Measurements from ENCODE around the gene VRK1. TPM values are rescaled to one million over a fixed set of nuclear protein-coding genes. Genes with fewer than 3 reads are reported as not detected.

Gene VRK1
- total and polyA plus RNA-seq, 10 of the 15 experiments (the other 5 are each of a cell fraction or from before 2014, with no cell fraction given), result 50.9 to 137 (median 84.7) TPM

- TF ChIP-seq NKRF (conservative IDR thresholded peaks at IDR 0.05) (no peak), SMAD5 (IDR thresholded peaks at IDR 0.05; ENCODE audit: low read depth) (no peak)
These were observed 91.9 kb downstream of the VRK1 start (continued) for GRCh38 chr14:96889091-96889490.

- H3K27me3 ChIP-seq (replicated peaks in 1 of 2; ENCODE audit: control insufficient read depth in 2 of 2, insufficient read depth in 2 of 2, low read length in 1 of 2), result no peaks in the 10 kb centered on the region
- H4K20me1 ChIP-seq (ENCODE audit: control insufficient read depth, insufficient read depth), result no peaks in the 10 kb centered on the region
- peaks cover 11% of the 10 kb centered on the region for H3K4me1 ChIP-seq (ENCODE audit: control insufficient read depth, insufficient read depth, low read length)
- 84% methylated on average over 12 of the region's 12 CpGs for WGBS (ENCODE audit: insufficient coverage, insufficient replicate concordance, low lambda C conversion rate, missing lambda C conversion rate)
- ChIA-PET CTCF (interaction anchor here (0.7 to 1.3 kb wide), 2 partner anchors 11 to 179 kb away, joined by 3 to 5 read pairs; no protein-coding TSS in a partner anchor), RAD21 (ENCODE audit: unreplicated experiment) (interaction anchor here (2.3 kb wide), 1 partner anchor 41 kb away, joined by 6 read pairs; no protein-coding TSS in a partner anchor), POLR2A (interaction anchor here (0.8 kb wide), 1 partner anchor 18 kb away, joined by 3 read pairs; no protein-coding TSS in a partner anchor), SMC1A (ENCODE audit: uncharacterized antibody, unreplicated experiment) (interaction anchor here (0.8 to 1.2 kb wide), 4 partner anchors 9 to 41 kb away, joined by 3 to 7 read pairs (median 3); no protein-coding TSS in a partner anchor)
- H3K9ac ChIP-seq (ENCODE audit: control insufficient read depth, insufficient read depth, low read length), result no peak overlapping the region
- no peaks in the 10 kb centered on the region; a peak in 2 of 4 replicates for H3K36me3 ChIP-seq (ENCODE audit: control insufficient read depth in 2 of 2, insufficient read depth in 2 of 2, low read length in 1 of 2)
- H3K4me2 ChIP-seq (ENCODE audit: control insufficient read depth, insufficient read depth), result no peak overlapping the region
- intact Hi-C loops (cut with micrococcal nuclease; ENCODE audit: unreplicated experiment), result no loop called here
- ATAC-seq (no peak), DNase-seq (ENCODE audit: low read depth, low spot score) (no peak), FAIRE-seq (no peak)
- H2AFZ ChIP-seq (ENCODE audit: control insufficient read depth, low read depth, low read length), result no peak overlapping the region
- no TSS peak for BruUV-seq (replicated peaks)
- in situ Hi-C loops (cut with MboI), result no loop called here
- H3K27ac ChIP-seq (ENCODE audit: control insufficient read depth, insufficient read depth), result no peak overlapping the region
- H3K9me3 ChIP-seq (replicated peaks; ENCODE audit: control insufficient read depth, insufficient read depth, low read length), result no peaks in the 10 kb centered on the region
- no peak overlapping the region for H3K4me3 ChIP-seq
- TF ChIP-seq NBN (IDR thresholded peaks at IDR 0.05) (no peak), RUNX3 (IDR thresholded peaks at IDR 0.05; ENCODE audit: low read length) (peak; percentile 35; the same call in 1 of the 2 replicates)
- no peaks in the 10 kb centered on the region for H3K79me2 ChIP-seq (ENCODE audit: control insufficient read depth, insufficient read depth, low read length)
These were observed 96.9 kb downstream of the VRK1 start for GRCh38 chr14:96893966-96894622.

All from GM12878 (cell line).